ENCODE data around the gene AGMO.

GRCh38 chr7:15461576-15461975, 100.2 kb downstream of the AGMO start:
- TF ChIP-seq POLR2A (IDR thresholded peaks at IDR 0.05; ENCODE audit: low read length) (no peak), CTCF (IDR thresholded peaks at IDR 0.05) (no peak), HDAC2 (IDR thresholded peaks at IDR 0.05) (no peak), JUN (IDR thresholded peaks at IDR 0.05) (no peak), MAFK (IDR thresholded peaks at IDR 0.05; ENCODE audit: partially characterized antibody) (no peak), KDM1A (IDR thresholded peaks at IDR 0.05; ENCODE audit: low read depth) (no peak)
